Inferior parietal cortex (tissue), 1 donor: ENCODE results near the gene CXCR2.
A peak's percentile ranks its signal among the peaks of the same experiment; 100 is the strongest.

Source experiments
- DNase-seq: peaks from one replicate; pipeline ENCODE4 v3.0.0-alpha.2; 2016; ENCODE audit errors: extremely low spot score

The CXCR2 gene

GRCh38 chr2:218186355-218186766 is 60.5 kb downstream of the CXCR2 start:
- peak; percentile 61 for DNase-seq
